OCI-LY7 (cell line): Measurements from ENCODE around the gene VEPH1.

Experiments
- CTCF ChIP-seq: fragments of 200-600 bp; sonication (generic); conservative IDR thresholded peaks from 2 replicates; pipeline ENCODE4 v1.5.1; 2014; ENCODE audit warnings: mild to moderate bottlenecking, antibody characterized with exemption, low read length, moderate library complexity, mixed read lengths
- EZH2phosphoT487 ChIP-seq: fragments of 200-600 bp; sonication (generic); IDR thresholded peaks from 2 replicates; pipeline ENCODE4 v1.6.1; 2018; ENCODE audit warnings: low read depth, borderline replicate concordance, mild to moderate bottlenecking, mixed run types, antibody characterized with exemption, low read length, moderate library complexity, mixed read lengths

- TF ChIP-seq CTCF (no peak), EZH2phosphoT487 (no peak)
Measured at GRCh38 chr3:157297328-157297915, 205.8 kb downstream of the VEPH1 start.
